GM18909 (cell line): ENCODE results near the gene RUNX1.

Source experiments
- ATAC-seq: cut with Tn5 transposase; IDR thresholded peaks from one replicate; pipeline ENCODE4 v1.9.1; 2021; ENCODE audit warnings: mild to moderate bottlenecking; ENCODE audit not compliant: unreplicated experiment, poor library complexity

Gene RUNX1

DNA sequence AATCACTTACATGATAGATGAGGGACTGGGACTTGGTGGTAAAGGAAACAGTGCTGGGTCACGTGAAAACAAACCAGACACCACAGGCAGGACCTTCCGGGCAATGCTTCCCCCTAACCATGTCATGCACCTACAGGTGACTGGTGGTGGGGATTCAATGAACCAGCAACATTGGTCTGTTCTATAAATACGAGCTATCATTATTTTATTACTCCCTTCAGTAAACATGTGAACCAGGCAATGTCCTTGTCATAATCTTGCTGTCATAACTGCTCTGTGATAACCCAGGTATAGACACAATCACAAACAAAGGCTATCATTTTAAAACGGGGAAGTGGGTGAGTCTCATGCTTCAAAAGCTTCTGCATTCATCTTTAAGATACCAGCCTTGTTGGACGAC is 226.9 kb downstream of the RUNX1 start:
- no peak for ATAC-seq

DNA sequence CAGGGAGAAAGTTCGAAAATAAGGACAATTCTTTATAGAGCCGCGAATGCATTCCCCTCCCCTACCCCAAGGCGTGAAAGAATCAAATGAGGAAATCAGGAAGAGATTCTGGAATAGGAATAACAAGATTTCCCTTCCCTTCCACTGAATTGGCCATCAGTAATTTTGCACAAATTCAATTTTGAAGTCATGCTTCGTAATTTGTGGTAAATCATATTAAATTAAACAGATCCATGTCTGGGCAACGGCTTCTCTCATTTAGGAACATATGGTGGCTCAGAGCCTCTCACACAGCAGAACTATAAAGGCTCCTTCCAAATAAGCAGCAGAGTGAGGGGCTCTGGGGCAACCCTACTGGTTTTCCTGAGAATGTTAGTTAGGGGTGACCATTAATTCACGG is 227.4 kb downstream of the RUNX1 start:
- ATAC-seq, result no peak

DNA sequence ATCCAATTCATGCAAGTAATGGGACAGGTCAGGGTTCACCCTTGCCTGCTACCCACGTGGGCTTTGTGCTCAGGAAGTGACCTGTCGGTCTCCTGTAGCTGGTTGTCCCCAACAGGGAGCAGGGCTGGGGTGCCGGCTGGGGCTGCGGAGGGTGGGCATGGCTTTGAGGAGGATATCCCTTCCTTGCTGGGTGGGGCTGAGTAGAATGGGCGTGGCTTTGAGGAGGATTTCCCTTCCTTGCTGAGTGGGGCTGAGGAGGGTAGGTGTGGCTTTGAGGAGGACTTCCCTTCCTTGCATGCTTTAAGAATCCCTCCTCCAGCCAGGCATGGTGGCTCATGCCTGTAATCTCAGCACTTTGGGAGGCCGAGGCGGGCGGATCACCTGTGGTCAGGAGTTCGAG is 229.1 kb downstream of the RUNX1 start:
- ATAC-seq, result no peak

DNA sequence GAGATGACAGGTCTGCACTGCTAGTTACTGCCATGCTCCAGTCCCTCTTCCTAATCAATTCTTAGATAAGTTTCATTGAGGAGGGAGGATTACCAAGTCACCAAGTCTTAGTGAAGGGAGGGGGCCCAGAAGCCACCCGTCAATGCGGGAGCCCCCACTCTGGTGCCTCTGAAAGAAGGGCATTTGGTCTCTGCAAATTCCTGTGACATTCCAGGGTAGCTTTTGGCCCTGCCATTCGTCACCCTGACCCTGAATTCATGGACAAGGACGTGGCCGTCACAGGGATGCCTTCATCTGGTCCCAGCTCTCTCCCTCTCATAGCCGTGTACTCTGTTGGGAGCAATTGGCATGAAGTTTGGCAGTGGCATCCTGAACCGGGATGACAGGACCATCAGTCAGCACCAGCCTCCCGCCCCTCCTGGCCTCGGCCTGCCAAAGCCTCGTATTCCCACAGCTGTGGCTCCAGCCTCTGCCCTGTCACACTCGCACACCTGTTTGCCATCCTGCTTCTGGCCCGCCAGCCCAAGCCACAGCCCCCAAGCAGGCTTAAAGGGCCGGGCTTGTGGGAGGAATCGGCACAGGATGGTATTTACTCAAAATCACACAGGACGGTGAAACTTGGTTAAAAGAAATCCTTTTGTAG is 229.6 kb downstream of the RUNX1 start:
- ATAC-seq, result no peak

DNA sequence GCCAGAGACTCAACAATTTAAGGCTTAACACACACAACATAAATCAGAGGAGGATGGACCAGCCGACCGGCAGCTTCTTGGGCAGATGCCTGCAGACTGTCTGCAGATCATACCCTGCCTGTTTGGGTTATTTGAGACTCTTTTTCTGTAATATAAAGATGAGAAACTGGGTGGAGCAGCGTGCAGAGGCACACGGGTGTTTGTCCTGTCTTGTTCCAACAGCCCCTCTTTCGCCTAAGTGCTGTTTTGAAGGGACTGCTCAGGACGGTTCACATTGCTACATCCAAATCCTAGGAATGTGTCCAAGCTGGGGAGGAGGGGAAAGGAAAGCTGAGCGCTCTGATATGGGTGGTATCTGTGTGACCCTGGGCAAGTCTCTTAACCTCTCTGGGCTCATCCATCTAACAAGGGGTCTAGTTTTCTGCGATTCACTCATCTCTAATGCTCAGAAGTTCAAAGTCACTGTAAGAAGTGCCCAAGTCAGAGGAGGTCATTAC is 230.4 kb downstream of the RUNX1 start:
- ATAC-seq, result no peak

DNA sequence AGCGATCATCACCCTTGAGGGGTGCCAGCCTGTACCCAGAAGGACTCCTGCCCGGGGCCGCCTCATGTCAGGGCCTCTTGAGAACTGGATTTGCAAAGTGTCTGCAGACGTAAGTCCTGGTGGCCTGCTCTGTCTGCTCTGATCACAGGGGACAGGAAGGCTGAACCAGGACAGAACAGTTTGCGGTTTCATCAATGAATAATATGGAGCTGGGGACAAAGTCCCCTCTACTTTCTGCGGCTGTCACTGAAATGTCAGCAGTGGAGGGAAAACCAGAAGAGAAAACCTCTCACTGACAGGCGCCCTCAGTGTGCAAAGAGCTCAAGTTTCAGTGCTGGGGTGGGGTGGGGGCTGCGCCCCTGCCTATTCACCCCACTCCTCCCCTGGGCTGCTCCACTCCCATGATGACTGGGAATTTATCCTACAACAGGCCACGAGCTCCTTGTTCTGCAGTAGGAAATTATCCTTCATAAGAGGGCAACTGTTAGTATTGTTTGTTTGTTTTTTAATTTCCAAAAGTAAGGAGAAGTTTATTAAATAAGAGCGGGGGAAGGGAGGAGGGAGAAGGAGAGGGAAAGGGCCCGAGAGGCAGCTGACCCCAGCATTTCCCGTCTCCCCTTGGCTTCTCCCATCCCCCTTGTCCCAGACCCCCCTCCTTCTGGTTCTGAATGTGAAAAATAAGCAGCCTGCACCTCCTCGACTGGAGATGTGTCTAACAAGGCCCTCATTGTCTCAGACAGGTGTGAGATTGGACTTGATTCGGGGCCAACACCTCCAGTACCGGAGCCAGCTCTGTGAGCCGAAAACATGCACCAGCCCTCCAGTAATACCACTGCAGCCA is 231.1 kb downstream of the RUNX1 start:
- ATAC-seq, result no peak

DNA sequence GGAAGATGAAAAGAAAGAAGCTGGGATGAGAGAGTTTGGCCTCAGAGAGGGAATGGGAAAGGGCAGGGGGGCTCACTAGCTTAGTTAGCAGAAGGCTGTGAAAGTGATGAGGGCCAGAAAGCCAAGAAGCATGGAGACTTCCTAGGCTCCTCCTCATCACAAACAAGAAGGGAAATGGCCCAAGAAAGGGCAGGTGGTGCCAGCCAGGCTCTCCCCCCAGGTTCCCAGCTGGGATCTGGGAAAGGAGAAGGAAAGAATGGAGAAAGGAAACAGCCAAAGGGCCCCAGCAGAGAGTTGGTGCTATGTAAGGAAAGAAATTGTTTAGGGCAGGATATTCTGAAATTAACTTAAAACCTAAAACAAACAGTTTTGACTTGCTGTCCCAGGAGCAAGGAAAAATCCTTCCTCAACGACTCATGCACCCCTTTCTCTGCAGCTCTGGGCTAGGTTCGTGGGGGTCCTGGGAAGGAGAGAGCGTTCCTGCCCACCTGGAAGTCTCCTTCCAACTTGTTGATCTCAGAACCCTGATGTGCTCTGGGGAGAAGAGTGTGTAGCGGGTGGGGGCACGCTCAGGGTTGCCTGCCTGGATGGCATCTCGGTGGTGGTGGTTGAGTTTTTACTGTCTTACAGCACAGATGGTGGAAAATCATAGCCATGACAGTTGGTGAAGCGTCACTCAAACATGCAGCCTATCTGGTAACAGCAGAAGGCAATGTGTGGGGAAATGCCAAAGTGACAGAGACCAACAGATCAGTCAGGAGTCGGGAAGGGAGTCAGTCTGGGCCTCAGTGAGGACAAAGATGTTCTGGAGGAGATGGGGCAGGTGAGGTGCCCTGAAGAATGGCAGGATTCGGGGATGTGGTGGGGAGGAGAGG is 233.0 kb downstream of the RUNX1 start:
- ATAC-seq, result no peak

DNA sequence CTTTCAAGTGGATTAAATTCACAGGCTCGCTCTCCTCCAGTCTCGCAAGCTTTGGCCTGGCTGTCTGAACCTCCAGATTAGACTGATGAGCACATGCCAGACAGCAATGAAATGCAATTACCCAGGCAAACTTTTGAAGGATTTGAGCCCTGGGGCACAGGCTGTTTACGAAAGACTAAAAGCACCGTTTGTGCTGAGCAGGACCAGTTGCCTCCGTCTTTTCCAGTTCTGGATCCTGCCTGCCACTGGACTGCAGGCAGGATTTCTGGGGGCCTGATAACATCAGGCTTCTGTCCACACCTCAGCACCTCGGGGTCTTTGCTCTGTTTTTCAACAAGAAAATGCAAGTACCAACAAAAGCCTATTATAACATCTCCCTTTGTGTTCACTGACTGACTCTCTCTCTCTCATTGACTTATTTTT is 234.6 kb downstream of the RUNX1 start:
- ATAC-seq, result no peak

DNA sequence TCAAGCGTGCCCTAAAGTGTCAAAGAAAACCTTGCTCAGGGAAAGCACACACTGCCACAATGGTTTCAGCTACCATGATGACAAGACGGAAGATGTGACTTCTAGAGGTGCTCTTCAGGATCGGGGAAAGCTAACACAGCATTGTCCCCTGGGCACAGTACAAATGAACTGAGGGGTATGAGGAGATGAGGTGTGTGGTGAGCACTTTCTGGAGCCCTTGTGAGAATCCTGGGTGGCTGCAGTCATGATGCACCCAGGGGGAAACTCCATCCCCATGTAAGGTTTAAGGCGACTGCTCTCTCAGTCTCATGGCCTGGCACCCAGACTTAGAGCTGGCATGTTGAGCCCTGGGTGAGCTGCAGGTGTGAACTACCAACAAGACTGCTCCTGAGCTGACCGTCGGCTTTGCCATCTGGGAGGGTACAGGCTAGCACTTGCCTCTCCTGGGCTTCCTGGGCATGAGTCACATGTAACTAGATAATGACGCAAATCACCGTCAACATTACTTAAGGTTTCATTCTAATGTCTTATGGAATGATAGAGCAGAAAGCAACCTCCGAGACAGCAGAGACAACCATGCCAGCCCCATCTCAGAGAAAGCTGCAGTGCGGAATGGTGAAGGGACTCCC is 235.7 kb downstream of the RUNX1 start:
- ATAC-seq, result no peak

DNA sequence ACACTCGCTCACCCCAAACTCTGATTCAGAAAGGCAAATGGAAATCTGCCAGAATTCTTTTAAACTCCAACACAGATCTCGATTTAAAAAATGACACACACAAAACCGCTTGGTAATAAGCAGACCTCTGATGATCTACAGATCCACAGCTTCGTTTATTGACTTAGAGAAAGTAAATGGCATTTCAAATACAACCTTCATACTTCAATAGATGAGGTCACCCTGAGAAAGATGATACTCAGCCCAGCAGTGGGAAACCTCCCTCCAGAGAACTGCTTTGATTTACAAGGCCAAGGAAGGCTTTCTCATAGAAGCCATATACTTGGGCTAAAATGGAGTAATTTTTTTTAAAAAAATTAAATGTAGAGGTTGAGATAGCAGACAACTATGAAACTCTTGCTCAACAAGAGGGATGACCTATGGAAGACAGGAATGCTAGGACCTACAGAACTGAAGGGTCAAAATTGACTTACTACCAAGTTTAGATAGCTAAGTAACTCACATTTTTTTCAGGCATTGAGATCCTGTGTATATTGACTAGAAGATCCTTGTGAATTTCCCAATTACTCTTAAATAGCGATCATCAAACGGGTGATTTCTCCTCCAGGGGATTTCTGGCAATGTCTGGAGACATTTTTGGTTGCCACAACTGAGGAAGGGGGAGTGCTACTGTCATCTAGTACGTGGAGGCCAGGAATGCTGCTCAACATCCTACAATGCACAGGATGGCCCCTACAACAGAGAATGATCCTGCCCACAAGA is 236.4 kb downstream of the RUNX1 start:
- no peak for ATAC-seq

DNA sequence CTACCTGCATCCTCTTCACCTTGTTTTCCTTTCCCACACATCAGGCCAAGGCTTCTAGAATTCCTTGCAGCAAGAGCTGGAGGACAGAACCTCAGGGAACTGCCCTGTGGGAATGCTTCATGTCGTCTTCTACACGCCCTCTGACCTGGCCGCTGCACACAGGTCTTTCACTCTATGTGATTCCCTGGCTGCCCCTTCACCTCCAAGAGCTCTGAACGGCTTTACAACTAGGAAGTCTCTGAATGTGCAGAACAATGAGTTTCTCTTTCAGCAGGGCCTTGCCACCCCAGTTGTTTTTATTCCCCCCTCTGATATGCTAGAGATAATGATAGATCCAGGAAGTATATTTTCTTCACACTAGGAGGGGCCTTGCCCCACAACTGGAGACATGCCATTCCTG is 237.7 kb downstream of the RUNX1 start:
- ATAC-seq, result no peak

DNA sequence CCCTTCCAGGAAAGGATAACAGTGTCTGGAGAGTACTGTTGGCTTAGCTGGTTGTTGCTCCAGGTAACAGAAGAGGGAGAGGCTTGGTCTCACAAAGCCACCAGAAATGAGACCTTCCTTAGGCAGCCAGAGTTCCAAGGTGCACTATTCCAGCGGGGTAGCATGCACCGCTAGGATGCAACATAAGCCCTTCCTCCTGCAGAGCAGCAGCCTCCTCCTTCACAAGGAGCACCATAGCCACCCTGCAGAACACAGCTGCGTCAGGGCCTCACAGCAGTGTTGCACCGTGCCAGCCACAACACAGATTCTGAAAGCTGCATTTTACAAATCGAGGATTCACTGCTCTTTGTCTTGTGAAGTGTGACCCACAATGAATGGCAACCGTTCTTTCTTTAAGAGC is 238.3 kb downstream of the RUNX1 start:
- ATAC-seq, result no peak

DNA sequence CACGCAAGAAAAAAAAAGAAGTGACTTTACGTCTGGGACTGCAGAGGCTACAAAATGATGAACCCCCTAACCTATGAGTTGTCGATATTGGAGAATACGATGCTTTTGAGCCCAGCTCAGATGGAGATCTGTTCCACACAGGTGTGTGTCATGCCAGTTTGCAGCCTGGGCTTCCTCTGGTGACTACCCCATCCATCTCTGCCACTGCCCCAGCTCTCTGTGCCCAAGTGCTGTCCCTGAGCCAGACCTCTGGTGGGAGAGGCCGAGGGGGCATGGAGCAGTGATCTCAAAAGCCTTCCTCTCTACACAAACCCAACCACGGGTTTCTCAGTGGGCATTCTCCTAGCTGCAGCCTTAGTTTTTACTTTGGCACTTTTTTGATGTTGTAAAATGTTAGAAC is 239.3 kb downstream of the RUNX1 start:
- ATAC-seq, result no peak

DNA sequence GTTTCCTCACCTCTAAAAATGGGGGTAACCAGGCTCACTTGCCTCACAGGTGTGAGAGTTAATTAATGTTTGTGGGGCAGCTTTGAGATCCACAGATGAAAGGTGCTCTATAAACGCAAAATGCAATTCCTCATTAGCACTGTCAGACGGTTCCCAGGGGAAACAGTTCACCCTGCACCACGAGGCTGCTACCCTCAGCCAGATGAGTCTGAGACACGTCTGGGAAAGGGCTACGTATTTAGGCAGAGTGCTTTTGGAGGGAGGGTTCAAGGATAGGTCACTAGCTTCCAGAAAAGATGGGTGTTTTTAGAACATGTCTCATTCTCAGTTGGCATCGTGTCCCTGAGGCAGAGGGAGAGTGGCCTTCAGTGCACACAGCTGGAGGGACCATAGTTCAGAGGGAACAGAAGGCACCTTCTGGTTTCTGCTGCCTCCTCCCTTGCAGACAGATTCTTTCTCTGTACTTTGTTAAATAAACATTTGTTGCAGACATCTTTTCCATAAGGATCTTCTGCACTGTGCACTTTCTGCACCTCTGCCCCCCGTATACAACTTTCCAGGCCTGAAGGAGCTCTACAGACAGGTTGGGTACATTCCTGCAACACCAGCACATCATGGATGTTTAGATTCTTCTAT is 240.4 kb downstream of the RUNX1 start:
- ATAC-seq, result no peak

DNA sequence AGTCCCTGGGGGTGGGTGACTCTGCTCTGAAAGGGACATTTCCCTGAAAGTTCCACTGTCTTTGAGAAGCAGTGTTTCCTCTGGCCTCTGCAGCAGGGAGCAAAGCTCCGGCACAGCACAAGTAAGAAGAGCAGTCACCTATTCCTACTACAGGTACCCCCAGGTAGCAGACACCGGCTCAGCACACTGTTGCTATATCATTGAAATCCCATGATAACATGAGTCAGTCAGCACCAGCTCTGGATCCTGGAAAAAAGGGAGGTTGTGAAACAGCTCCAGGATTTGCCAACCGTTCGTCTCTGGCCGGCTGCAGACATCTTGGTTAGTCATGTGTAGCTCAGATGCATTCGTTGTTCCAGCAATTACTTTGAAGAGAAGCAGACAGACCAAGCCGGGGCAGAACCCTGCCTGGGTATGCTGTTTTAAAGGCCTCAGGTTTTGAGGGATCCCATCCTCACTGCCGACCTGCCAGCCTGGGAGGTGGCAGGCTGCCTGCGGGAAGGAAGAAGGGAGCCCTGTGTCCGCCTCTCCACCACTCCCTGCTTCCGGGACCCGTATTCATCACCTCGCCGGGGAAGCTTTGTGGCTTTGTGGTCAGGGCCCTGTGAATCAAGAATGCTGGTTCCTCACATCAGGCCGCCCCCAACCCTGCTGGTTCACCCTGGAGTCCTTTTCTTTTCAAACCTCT is 241.1 kb downstream of the RUNX1 start:
- ATAC-seq, result peak; percentile 28

DNA sequence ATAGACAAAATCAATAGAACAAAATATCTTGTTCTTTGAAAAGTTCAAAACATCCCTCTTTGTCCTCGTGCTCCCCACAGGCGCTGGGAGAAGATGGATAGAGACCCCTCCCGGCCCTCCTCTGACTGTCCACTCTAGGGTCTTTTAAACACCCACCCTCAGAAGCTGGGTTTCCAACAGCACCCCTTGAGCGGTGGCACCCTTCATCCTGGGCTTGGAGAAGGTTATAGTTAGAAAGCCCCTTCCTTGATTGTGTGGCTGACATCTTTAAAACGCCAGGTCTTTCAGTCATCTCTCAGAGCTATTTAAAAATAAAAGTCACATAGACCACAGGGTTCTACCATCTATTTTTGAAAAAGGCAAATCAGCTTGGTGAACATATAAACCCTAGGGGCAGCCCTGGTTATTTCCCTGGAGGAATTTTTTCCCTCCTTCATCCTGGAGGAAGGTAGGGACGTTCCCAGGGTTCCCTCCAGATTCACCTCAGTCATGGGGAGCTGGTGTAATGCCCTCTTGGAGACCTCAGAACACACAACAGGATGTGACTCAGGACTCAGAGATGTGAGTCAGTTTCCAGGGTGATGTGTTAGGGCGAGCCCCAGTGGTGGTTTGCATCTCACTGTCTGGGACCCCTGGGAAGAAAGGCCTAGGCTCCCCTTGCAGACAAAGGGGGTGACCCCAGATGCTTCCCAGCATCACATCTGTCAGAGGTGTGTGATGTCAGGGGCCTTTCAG is 241.8 kb downstream of the RUNX1 start:
- peak; percentile 71 for ATAC-seq

DNA sequence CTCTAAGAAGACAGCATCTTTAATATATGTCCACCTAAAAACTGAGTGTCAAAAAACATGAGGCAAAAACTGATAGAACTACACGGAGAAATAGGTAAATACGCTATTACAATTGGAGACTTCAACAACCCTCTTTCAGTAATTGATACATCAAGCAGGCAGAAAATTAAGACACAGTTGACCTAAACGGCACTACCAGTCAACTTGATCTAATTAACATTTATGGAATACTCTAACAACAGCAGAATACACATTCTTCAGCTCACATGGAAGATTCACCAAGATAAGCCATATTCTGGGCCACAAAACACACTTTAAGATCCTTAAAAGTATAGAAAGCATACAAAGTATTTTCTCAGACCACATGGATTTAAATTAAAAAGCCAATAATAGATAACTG is 242.7 kb downstream of the RUNX1 start:
- ATAC-seq, result no peak

DNA sequence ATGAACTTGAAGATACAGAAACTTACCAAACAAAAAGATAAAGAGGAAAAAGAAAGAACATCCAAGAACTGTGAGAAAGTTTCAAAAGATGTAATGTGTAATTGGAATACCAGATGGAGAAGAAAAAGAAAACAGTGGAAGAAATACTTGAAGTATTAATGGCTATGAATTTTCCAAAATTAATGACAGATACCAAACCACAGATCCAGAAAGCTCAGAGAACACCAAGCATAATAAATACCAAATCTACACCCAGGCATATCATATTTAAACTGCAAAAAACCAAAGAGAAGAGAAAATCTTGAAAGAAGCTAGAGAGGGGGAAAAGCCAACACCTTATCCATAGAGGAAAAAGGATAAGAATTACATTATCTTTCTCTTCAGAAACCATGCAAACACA is 243.9 kb downstream of the RUNX1 start:
- ATAC-seq, result no peak
